HG02610 (cell line): Measurements from ENCODE around the gene AP5Z1.

Experiments used
- ATAC-seq: cut with Tn5 transposase; IDR thresholded peaks from one replicate; pipeline ENCODE4 v1.9.1; 2021; ENCODE audit warnings: mild to moderate bottlenecking, moderate library complexity; ENCODE audit not compliant: unreplicated experiment

The AP5Z1 gene

GRCh38 chr7:4765776-4766490 is 9.5 kb upstream of the AP5Z1 start:
- no peak for ATAC-seq

- ATAC-seq, result no peak
Measured at GRCh38 chr7:4766666-4767519, 8.5 kb upstream of the AP5Z1 start.

GRCh38 chr7:4768597-4769569 is 6.5 kb upstream of the AP5Z1 start:
- no peak for ATAC-seq

GRCh38 chr7:4769761-4770160 is 5.7 kb upstream of the AP5Z1 start:
- no peak for ATAC-seq

GRCh38 chr7:4770886-4771285 is 4.5 kb upstream of the AP5Z1 start:
- no peak for ATAC-seq

GRCh38 chr7:4771737-4772136 is 3.7 kb upstream of the AP5Z1 start:
- ATAC-seq, result no peak

- ATAC-seq, result no peak
Measured at GRCh38 chr7:4772306-4772705, 3.1 kb upstream of the AP5Z1 start.

GRCh38 chr7:4774007-4774406 is 1.4 kb upstream of the AP5Z1 start:
- ATAC-seq, result no peak

- ATAC-seq, result peak; percentile 26
Measured at GRCh38 chr7:4774658-4775249, 669 bp upstream of the AP5Z1 start.

- ATAC-seq, result peak; percentile 10
Measured at GRCh38 chr7:4775848-4776623, 613 bp downstream of the AP5Z1 start.

GRCh38 chr7:4779118-4779517 is 3.7 kb downstream of the AP5Z1 start:
- ATAC-seq, result no peak

- ATAC-seq, result no peak
Measured at GRCh38 chr7:4781366-4782069, 6.1 kb downstream of the AP5Z1 start.

- ATAC-seq, result no peak
Measured at GRCh38 chr7:4782333-4783291, 7.2 kb downstream of the AP5Z1 start.

- ATAC-seq, result no peak
Measured at GRCh38 chr7:4783292-4783652, 7.8 kb downstream of the AP5Z1 start.

GRCh38 chr7:4783762-4784351 is 8.4 kb downstream of the AP5Z1 start:
- no peak for ATAC-seq

- no peak for ATAC-seq
Measured at GRCh38 chr7:4784799-4785198, 9.4 kb downstream of the AP5Z1 start.

- no peak for ATAC-seq
Measured at GRCh38 chr7:4785371-4785770, 9.9 kb downstream of the AP5Z1 start.

GRCh38 chr7:4786015-4786414 is 10.6 kb downstream of the AP5Z1 start:
- no peak for ATAC-seq
